Stimulated activated effector memory CD8-positive, alpha-beta T cell treated with anti-CD3 and anti-CD28 coated beads, Interleukin-12 subunit alpha, Interleukin-12 subunit beta, amount 100 ng/mL, for 72 hours (primary cell): ENCODE measurements around the gene MARCHF7.
A peak's percentile ranks its signal among the peaks of the same experiment; 100 is the strongest.
"Not testable (repeated sequence)": the region's sequence is repeated elsewhere in the genome, so short reads cannot be mapped to it uniquely, and the experiment has no call there.

Source experiments
- ATAC-seq: fragments of 150-1000 bp; cut with Tn5 transposase; 2 replicates; pipeline ENCODE4 v1.10.0; 2021
- DNase-seq, 2 donors: peaks; one replicate each; pipeline ENCODE4 v3.0.0; 2021 to 2022; ENCODE audit warnings: low spot score in 2 of 2
- H3K27ac Mint-ChIP-seq: one replicate; pipeline ENCODE4 v1.8.0; 2022; ENCODE audit warnings: mild to moderate bottlenecking, mixed read lengths
- H3K36me3 Mint-ChIP-seq: one replicate; pipeline ENCODE4 v1.8.0; 2022; ENCODE audit warnings: mild to moderate bottlenecking, mixed read lengths
- H3K4me1 Mint-ChIP-seq: one replicate; pipeline ENCODE4 v1.8.0; 2022; ENCODE audit warnings: mixed read lengths
- H3K4me3 Mint-ChIP-seq: one replicate; pipeline ENCODE4 v1.8.0; 2022; ENCODE audit warnings: mild to moderate bottlenecking, mixed read lengths
- H3K9me3 Mint-ChIP-seq: one replicate; pipeline ENCODE4 v1.8.0; 2022; ENCODE audit warnings: mixed read lengths

MARCHF7 gene

GRCh38 chr2:159711562-159712142 lies 654 bp upstream of the MARCHF7 start:
- peaks cover 49% of the 10 kb centered on the region for H3K36me3 Mint-ChIP-seq
- no peak for DNase-seq
- H3K4me3 Mint-ChIP-seq, result peak overlapping the region; percentile 100
- H3K27ac Mint-ChIP-seq, result peak overlapping the region; percentile 100
- H3K9me3 Mint-ChIP-seq, result no peaks in the 10 kb centered on the region
- peaks cover 35% of the 10 kb centered on the region for H3K4me1 Mint-ChIP-seq
- ATAC-seq, result no peak

GRCh38 chr2:159712929-159713420 lies 669 bp downstream of the MARCHF7 start:
- DNase-seq (no peak), ATAC-seq (no peak)
- peaks cover 44% of the 10 kb centered on the region for H3K4me1 Mint-ChIP-seq
- peaks cover 62% of the 10 kb centered on the region for H3K36me3 Mint-ChIP-seq
- H3K9me3 Mint-ChIP-seq, result no peaks in the 10 kb centered on the region
- peak overlapping the region; percentile 100 for H3K4me3 Mint-ChIP-seq
- H3K27ac Mint-ChIP-seq, result peak overlapping the region; percentile 100

DNA sequence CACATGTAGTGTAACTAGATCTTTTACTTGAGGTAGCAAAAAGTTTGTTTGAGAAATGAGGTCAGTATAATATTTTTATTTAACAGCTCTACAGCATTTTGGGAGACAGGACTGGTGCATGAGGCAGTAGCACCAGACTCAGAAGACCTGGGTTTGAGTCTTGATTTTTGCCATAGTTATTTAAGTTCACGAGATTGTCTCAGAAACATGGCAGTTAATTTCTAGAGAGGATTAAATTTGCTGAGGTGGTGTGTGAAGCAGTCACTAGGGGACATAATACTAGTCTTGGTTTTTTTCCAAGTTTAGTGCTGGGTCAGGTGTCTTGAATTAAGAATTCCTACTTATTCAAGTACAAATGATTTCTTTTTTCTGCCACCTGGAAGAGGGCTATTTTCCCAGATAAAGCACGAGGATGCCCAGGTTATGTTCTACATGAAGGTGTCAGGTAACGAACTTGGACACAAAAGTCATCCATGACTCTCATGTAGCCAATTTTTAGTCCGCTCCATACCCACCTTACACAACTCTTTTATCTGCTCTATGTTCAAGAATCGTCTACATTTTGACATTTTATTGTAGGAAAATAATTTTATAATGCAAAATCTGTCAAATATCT lies 1.4 kb downstream of the MARCHF7 start:
- DNase-seq (no peak), ATAC-seq (no peak)
- Mint-ChIP-seq H3K4me1 (peaks cover 51% of the 10 kb centered on the region), H3K9me3 (no peaks in the 10 kb centered on the region), H3K4me3 (peak overlapping the region; percentile 100), H3K36me3 (peaks cover 69% of the 10 kb centered on the region), H3K27ac (peak overlapping the region; percentile 100)

GRCh38 chr2:159714247-159714930 lies 2.1 kb downstream of the MARCHF7 start:
- no peak for ATAC-seq
- DNase-seq, result no peak
- no peaks in the 10 kb centered on the region for H3K9me3 Mint-ChIP-seq
- peak overlapping the region; percentile 100 for H3K27ac Mint-ChIP-seq
- H3K36me3 Mint-ChIP-seq, result peaks cover 76% of the 10 kb centered on the region
- peaks cover 56% of the 10 kb centered on the region for H3K4me1 Mint-ChIP-seq
- peak overlapping the region; percentile 100 for H3K4me3 Mint-ChIP-seq

DNA sequence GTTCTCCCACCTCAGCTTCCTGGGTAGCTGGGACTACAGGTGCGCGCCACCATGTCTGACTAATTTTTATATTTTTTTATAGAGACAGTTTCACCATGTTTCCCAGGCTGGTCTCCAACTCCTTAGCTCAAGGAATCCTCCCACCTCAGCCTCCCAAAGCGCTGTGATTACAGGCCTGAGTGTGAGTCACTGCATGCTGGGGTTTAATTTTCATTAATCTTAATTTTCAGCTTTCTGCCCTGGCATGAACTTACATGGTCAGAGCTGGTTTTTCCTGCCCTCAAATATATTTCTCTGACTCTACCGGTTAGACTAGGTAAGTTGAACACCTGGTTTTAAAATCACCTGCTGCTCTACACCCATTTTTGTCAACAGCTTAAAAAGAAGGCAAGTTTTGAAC lies 3.1 kb downstream of the MARCHF7 start:
- Mint-ChIP-seq H3K4me1 (peaks cover 65% of the 10 kb centered on the region), H3K9me3 (no peaks in the 10 kb centered on the region), H3K4me3 (peak overlapping the region; percentile 100), H3K36me3 (peaks cover 86% of the 10 kb centered on the region), H3K27ac (peak overlapping the region; percentile 37)
- DNase-seq (no peak), ATAC-seq (no peak)

GRCh38 chr2:159716409-159716808 lies 4.1 kb downstream of the MARCHF7 start:
- H3K4me3 Mint-ChIP-seq, H3K27ac Mint-ChIP-seq: not testable (repeated sequence)
- peaks cover 72% of the 10 kb centered on the region for H3K4me1 Mint-ChIP-seq

DNA sequence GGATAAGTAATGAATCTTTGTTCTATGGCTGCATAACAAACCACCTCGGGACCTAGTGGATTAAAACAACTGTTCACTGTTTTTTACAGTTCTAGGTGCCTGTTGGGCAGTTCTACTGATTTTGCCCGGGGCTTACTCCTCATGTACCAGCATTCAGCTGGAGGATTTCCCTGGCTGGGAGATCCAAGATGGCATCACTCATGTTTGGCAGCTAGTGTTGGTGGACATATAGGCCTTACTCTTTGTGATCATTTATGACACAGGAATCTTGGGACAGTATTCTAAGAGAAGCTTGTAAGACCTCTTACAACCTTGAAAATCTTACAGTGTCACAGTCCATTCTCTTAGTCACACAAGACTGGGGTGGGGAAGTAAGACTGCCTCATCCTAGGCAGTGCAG lies 4.6 kb downstream of the MARCHF7 start:
- H3K4me3 Mint-ChIP-seq, result no peak overlapping the region
- ATAC-seq (no peak), DNase-seq (no peak)
- H3K27ac Mint-ChIP-seq, result no peak overlapping the region
- peaks cover 72% of the 10 kb centered on the region for H3K4me1 Mint-ChIP-seq
- no peaks in the 10 kb centered on the region for H3K9me3 Mint-ChIP-seq
- peaks cover 99% of the 10 kb centered on the region for H3K36me3 Mint-ChIP-seq

More at GRCh38 chr2:159716409-159716808, 4.1 kb downstream of the MARCHF7 start:
- ATAC-seq, H3K9me3 Mint-ChIP-seq, DNase-seq: not testable (repeated sequence)
- H3K36me3 Mint-ChIP-seq, result peaks cover 96% of the 10 kb centered on the region

- DNase-seq, result no peak
- Mint-ChIP-seq H3K4me1 (peaks cover 80% of the 10 kb centered on the region), H3K27ac (no peak overlapping the region), H3K9me3 (no peaks in the 10 kb centered on the region), H3K36me3 (peaks cover 95% of the 10 kb centered on the region), H3K4me3 (no peak overlapping the region)
- no peak for ATAC-seq
Measured at GRCh38 chr2:159720676-159721075, 8.4 kb downstream of the MARCHF7 start.

DNA sequence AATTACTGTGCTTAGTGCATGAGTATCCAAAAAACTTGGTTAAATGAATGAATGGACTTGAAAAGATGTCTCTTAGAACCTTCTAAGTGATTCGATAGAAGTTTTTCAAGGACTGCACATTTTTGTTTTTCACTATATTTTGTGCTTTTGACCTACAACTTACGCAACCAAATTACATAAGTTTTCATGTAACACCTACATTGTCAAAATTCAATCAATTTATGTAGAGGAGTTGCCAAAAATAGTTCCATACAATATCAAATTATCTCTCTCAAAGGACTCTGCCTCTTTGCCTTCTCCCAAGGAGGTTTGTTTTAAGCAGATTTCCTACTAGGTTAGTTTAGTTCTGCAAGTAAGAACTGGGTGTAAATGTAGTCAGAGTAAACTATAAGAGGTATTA lies 10.3 kb downstream of the MARCHF7 start:
- H3K36me3 Mint-ChIP-seq, result peaks cover 95% of the 10 kb centered on the region
- no peak overlapping the region for H3K4me3 Mint-ChIP-seq
- peaks cover 76% of the 10 kb centered on the region for H3K4me1 Mint-ChIP-seq
- DNase-seq (no peak), ATAC-seq (no peak)
- H3K9me3 Mint-ChIP-seq, result no peaks in the 10 kb centered on the region
- no peak overlapping the region for H3K27ac Mint-ChIP-seq

DNA sequence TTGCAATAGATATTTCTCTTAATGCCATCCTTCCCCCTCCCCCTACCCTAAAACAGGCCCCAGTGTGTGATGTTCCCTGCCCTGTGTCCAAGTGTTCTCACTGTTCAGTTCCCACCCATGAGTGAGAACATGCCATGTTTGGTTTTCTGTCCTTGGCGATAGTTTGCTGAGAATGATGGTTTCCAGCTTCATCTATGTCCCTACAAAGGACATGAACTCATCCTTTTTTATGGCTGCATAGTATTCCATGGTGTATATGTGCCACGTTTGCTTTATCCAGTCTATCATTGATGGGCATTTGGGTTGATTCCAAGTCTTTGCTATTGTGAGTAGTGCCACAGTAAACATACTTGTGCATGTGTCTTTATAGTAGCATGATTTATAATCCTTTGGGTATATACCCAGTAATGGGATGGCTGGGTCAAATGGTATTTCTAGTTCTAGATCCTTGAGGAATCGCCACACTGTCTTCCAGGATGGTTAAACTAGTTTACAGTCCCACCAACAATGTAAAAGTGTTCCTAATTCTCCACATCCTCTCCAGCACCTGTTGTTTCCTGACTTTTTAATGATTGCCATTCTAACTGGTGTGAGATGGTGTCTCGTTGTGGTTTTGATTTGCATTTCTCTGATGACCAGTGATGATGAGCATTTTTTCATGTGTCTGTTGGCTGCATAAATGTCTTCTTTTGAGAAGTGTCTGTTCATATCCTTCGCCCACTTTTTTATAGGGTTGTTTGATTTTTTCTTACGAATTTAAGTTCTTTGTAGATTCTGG lies 12.7 kb downstream of the MARCHF7 start:
- Mint-ChIP-seq H3K36me3 (peaks cover 96% of the 10 kb centered on the region), H3K27ac (peak overlapping the region; percentile 20), H3K4me1 (peaks cover 65% of the 10 kb centered on the region)
- H3K4me3 Mint-ChIP-seq, ATAC-seq, DNase-seq, H3K9me3 Mint-ChIP-seq: not testable (repeated sequence)

DNA sequence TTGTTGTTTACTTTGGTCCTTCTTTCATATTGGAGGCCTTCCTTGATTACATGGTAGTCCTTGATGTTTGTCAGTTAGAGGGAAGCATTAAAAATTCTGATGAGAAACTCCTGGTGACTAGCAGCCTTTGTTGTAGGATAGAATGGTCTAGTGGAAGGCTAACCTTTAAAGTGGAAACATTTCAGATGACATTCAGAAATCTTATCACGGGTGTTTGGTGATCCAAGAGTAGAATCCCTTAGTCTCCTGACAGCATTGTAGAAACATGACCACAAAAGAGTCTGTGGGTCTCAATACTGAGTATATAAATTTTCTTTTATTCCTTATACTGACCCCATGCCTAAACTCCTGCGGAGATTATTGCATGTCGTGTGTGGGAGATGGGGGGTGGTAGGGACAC lies 13.4 kb downstream of the MARCHF7 start:
- Mint-ChIP-seq H3K36me3 (peaks cover 96% of the 10 kb centered on the region), H3K4me1 (peaks cover 58% of the 10 kb centered on the region), H3K9me3 (no peaks in the 10 kb centered on the region), H3K27ac (no peak overlapping the region), H3K4me3 (no peak overlapping the region)
- ATAC-seq, result no peak
- DNase-seq, result no peak

GRCh38 chr2:159728629-159729028 lies 16.3 kb downstream of the MARCHF7 start:
- DNase-seq (no peak), ATAC-seq (no peak)
- H3K4me1 Mint-ChIP-seq, result peaks cover 33% of the 10 kb centered on the region
- H3K4me3 Mint-ChIP-seq, result no peak overlapping the region
- peaks cover 97% of the 10 kb centered on the region for H3K36me3 Mint-ChIP-seq
- peak overlapping the region; percentile 32 for H3K27ac Mint-ChIP-seq
- H3K9me3 Mint-ChIP-seq, result no peaks in the 10 kb centered on the region

DNA sequence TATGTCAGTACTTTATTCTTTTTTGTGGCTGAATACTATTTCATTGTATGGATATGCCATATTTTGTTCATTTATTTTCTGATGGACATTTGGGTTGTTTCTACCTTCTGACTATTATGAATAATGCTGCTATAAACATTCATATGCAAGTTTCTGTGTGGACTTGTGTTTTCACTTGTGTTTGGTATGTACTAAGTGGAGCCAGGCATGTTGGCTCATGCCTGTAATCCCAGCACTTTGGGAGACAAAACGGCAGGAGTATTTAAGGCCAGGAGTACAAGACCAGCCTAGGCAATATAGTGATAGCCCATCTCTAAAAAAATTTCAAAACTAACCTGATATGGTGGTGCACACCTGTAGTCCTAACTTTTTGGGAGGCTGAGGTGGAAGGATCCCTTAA lies 23.3 kb downstream of the MARCHF7 start:
- peaks cover 98% of the 10 kb centered on the region for H3K36me3 Mint-ChIP-seq
- no peak overlapping the region for H3K27ac Mint-ChIP-seq
- ATAC-seq, result no peak

GRCh38 chr2:159736048-159736447 lies 23.7 kb downstream of the MARCHF7 start:
- peaks cover 32% of the 10 kb centered on the region for H3K4me1 Mint-ChIP-seq
- peaks cover 95% of the 10 kb centered on the region for H3K36me3 Mint-ChIP-seq
- H3K27ac Mint-ChIP-seq, result no peak overlapping the region
- ATAC-seq (no peak), DNase-seq (no peak)
- no peak overlapping the region for H3K4me3 Mint-ChIP-seq
- no peaks in the 10 kb centered on the region for H3K9me3 Mint-ChIP-seq

More for the DNA sequence above, 23.3 kb downstream of the MARCHF7 start:
- DNase-seq, result no peak
- Mint-ChIP-seq H3K4me1 (peaks cover 32% of the 10 kb centered on the region), H3K9me3 (no peaks in the 10 kb centered on the region), H3K4me3 (no peak overlapping the region)

GRCh38 chr2:159737292-159737916 lies 25.1 kb downstream of the MARCHF7 start:
- no peak overlapping the region for H3K4me3 Mint-ChIP-seq
- DNase-seq (no peak), ATAC-seq (no peak)
- H3K36me3 Mint-ChIP-seq, result peaks cover 81% of the 10 kb centered on the region
- H3K27ac Mint-ChIP-seq, result no peak overlapping the region
- no peaks in the 10 kb centered on the region for H3K9me3 Mint-ChIP-seq
- peaks cover 32% of the 10 kb centered on the region for H3K4me1 Mint-ChIP-seq
